Measurements from ENCODE around the gene ICA1.
"Not testable (repeated sequence)": the region's sequence is repeated elsewhere in the genome, so short reads cannot be mapped to it uniquely, and the experiment has no call there.

ICA1 gene

GRCh38 chr7:8089036-8089780, 172.8 kb downstream of the ICA1 start:
- DNase-seq, result no peak

GRCh38 chr7:8086239-8086638, 175.7 kb downstream of the ICA1 start:
- DNase-seq, result no peak

GRCh38 chr7:8085420-8085819, 176.5 kb downstream of the ICA1 start:
- DNase-seq, result no peak

GRCh38 chr7:8084836-8085235, 177.1 kb downstream of the ICA1 start:
- DNase-seq, result no peak

- DNase-seq, result no peak
Measured at GRCh38 chr7:8082762-8083161, 179.2 kb downstream of the ICA1 start.

GRCh38 chr7:8078418-8078817, 183.5 kb downstream of the ICA1 start:
- DNase-seq, result no peak

- no peak for DNase-seq
Measured at GRCh38 chr7:8070451-8071180, 191.4 kb downstream of the ICA1 start.

GRCh38 chr7:8068892-8069686, 192.9 kb downstream of the ICA1 start:
- no peak for DNase-seq

- no peak for DNase-seq
Measured at GRCh38 chr7:8065356-8065813, 196.6 kb downstream of the ICA1 start.

- no peak for DNase-seq
Measured at GRCh38 chr7:8064828-8065227, 197.1 kb downstream of the ICA1 start.

GRCh38 chr7:8063706-8064297, 198.2 kb downstream of the ICA1 start:
- DNase-seq, result no peak

- DNase-seq, result not testable (repeated sequence)
Measured at GRCh38 chr7:8063300-8063699, 198.7 kb downstream of the ICA1 start.

Measured in activated CD4-positive, alpha-beta T cell treated with anti-CD3 and anti-CD28 coated beads, Interleukin-10, Interleukin-2, amounts not matched to agents 100 ng/mL and 50 ng/mL, durations not matched to agents 16 hours and 8 hours (primary cell).